HepG2 (cell line): ENCODE results near the gene ZNF865. TPM values are rescaled to one million over a fixed set of nuclear protein-coding genes. Genes with fewer than 3 reads are reported as not detected.

Source experiments
- ATAC-seq: fragments of 200-7000 bp; cut with Tn5 transposase; 3 replicates; pipeline ENCODE4 v1.9.1; 2020; ENCODE audit warnings: mild to moderate bottlenecking, moderate library complexity
- BruUV-seq: library from RNA; stranded (reverse); fragments of 400-500 nt; replicated peaks from 2 replicates; lab custom pipeline; 2021; lab: Mats Ljungman, UMichigan
- CTCF ChIA-PET: fragments of 300-600 bp; formaldehyde crosslinking; extraction: SDS; loops from one replicate; lab custom pipeline; 2021; ENCODE audit warnings: low total read pairs, inconsistent platforms, low intra/inter-chr PET ratio; lab: Yijun Ruan, JAX
- POLR2A ChIA-PET: fragments of 350-600 bp; sonication (Branson Sonifier 250); formaldehyde crosslinking; loops from one replicate; lab custom pipeline; 2020; ENCODE audit warnings: antibody characterized with exemption, inconsistent platforms; lab: Yijun Ruan, JAX
- DNase-seq: peaks from one replicate; pipeline ENCODE4 v3.0.0-alpha.2; 2015; ENCODE audit warnings: low spot score
- FAIRE-seq: peaks from 3 replicates; lab custom pipeline; 2011; peaks lifted over from hg19 to GRCh38; lab: Jason Lieb, UNC
- H2AFZ ChIP-seq: one replicate; pipeline ENCODE4 v1.6.1; 2011; ENCODE audit warnings: low read length, inconsistent platforms
- H3K27ac ChIP-seq: fragments of 300-600 bp; 3 replicates; pipeline ENCODE4 v1.8.0; 2011; ENCODE audit warnings: mixed run types, mild to moderate bottlenecking, mixed read lengths, low read length, inconsistent platforms; ENCODE audit not compliant: insufficient read depth; ENCODE audit errors: extremely low read length
- H3K27me3 ChIP-seq, 2 experiments: fragments of 200-600 bp in 1 of 2; 2 replicates in 1 of 2; 3 replicates in 1 of 2; pipeline versions ENCODE4 v1.6.0 to v1.8.0; 2011; ENCODE audit warnings: low read length in 2 of 2, mild to moderate bottlenecking in 2 of 2, moderate library complexity in 2 of 2, inconsistent platforms in 1 of 2; ENCODE audit not compliant: insufficient read depth in 2 of 2, control insufficient read depth in 1 of 2
- H3K36me3 ChIP-seq, 2 experiments: fragments of 200-600 bp in 1 of 2; replicated peaks in 1 of 2; 2 replicates in 1 of 2; 3 replicates in 1 of 2; pipeline versions ENCODE4 v1.5.1 to v1.8.0; 2011; ENCODE audit warnings: low read length in 2 of 2, inconsistent platforms in 1 of 2; ENCODE audit not compliant: insufficient read depth in 2 of 2, control insufficient read depth in 1 of 2
- H3K4me1 ChIP-seq: 2 replicates; pipeline ENCODE4 v1.5.1; 2012; ENCODE audit warnings: low read length, inconsistent platforms; ENCODE audit not compliant: insufficient read depth
- H3K4me2 ChIP-seq: 2 replicates; pipeline ENCODE4 v1.6.0; 2011; ENCODE audit warnings: low read depth, low read length, inconsistent platforms
- H3K4me3 ChIP-seq, 3 experiments: fragments of 200-600 bp in 1 of 3; sonication (generic), shearing (Covaris generic) in 1 of 3; replicated peaks in 1 of 3; 2 replicates each; pipeline ENCODE4 v1.5.1; 2011 to 2016; ENCODE audit warnings: low read length in 3 of 3, inconsistent platforms in 2 of 3, low read depth in 2 of 3, mild to moderate bottlenecking in 2 of 3, control low read depth in 1 of 3, mixed read lengths in 1 of 3; ENCODE audit not compliant: insufficient read depth in 1 of 3
- H3K79me2 ChIP-seq: one replicate; pipeline ENCODE4 v1.6.1; 2011; ENCODE audit warnings: low read length, inconsistent platforms; ENCODE audit not compliant: insufficient read depth
- H3K9ac ChIP-seq: 2 replicates; pipeline ENCODE4 v1.6.0; 2011; ENCODE audit warnings: mild to moderate bottlenecking, low read depth, low read length, inconsistent platforms; ENCODE audit not compliant: insufficient read depth
- H3K9me3 ChIP-seq: 2 replicates; pipeline ENCODE4 v1.5.1; 2012; ENCODE audit warnings: mild to moderate bottlenecking, low read length
- H4K20me1 ChIP-seq: 2 replicates; pipeline ENCODE4 v1.6.0; 2011; ENCODE audit warnings: inconsistent platforms, mild to moderate bottlenecking, low read length, moderate library complexity; ENCODE audit not compliant: insufficient read depth
- FLYWCH1 ChIP-seq: sonication (generic); formaldehyde crosslinking; IDR thresholded peaks from 2 replicates; pipeline ENCODE4 v1.8.1; 2023; ENCODE audit warnings: mild to moderate bottlenecking, missing genetic modification reagents
- HDAC6 ChIP-seq: fragments of 200-600 bp; sonication (generic); IDR thresholded peaks from 2 replicates; pipeline ENCODE4 v1.7.0; 2017; ENCODE audit warnings: mild to moderate bottlenecking, antibody characterized with exemption, low read length, low read depth
- JUND ChIP-seq: sonication (generic); formaldehyde crosslinking; IDR thresholded peaks from 2 replicates; pipeline ENCODE4 v1.8.0; 2022; ENCODE audit warnings: mild to moderate bottlenecking, missing genetic modification reagents
- KLF15 ChIP-seq: sonication (generic); formaldehyde crosslinking; IDR thresholded peaks from 2 replicates; pipeline ENCODE4 v1.8.1; 2023; ENCODE audit warnings: borderline replicate concordance, mild to moderate bottlenecking, inconsistent platforms, missing genetic modification reagents, mixed read lengths
- MXD1 ChIP-seq: sonication (generic); formaldehyde crosslinking; IDR thresholded peaks from 2 replicates; pipeline ENCODE4 v1.4.0; 2020; ENCODE audit warnings: mild to moderate bottlenecking, missing genetic modification reagents
- PPARG ChIP-seq: conservative IDR thresholded peaks from 2 replicates; pipeline ENCODE4 v1.6.1; 2016; ENCODE audit warnings: missing biosample characterization, missing genetic modification reagents
- REPIN1 ChIP-seq: sonication (generic); formaldehyde crosslinking; IDR thresholded peaks from 2 replicates; pipeline ENCODE4 v1.8.0; 2022; ENCODE audit warnings: missing genetic modification reagents, low read depth, mild to moderate bottlenecking, borderline replicate concordance
- RNF2 ChIP-seq: fragments of 450-650 bp; conservative IDR thresholded peaks from 2 replicates; pipeline ENCODE4 v1.6.1; 2016; ENCODE audit warnings: low read depth
- SP140L ChIP-seq: sonication (generic); formaldehyde crosslinking; IDR thresholded peaks from 2 replicates; pipeline ENCODE4 v1.4.0; 2020; ENCODE audit warnings: missing genetic modification reagents, borderline replicate concordance
- ZKSCAN5 ChIP-seq: sonication (generic); formaldehyde crosslinking; IDR thresholded peaks from 2 replicates; pipeline ENCODE4 v1.5.1; 2020; ENCODE audit warnings: mild to moderate bottlenecking, missing genetic modification reagents
- ZNF543 ChIP-seq: sonication (generic); formaldehyde crosslinking; IDR thresholded peaks from 2 replicates; pipeline ENCODE4 v1.4.0; 2020; ENCODE audit warnings: mild to moderate bottlenecking, missing genetic modification reagents
- ZNF749 ChIP-seq: sonication (generic); formaldehyde crosslinking; IDR thresholded peaks from 2 replicates; pipeline ENCODE4 v1.8.0; 2022; ENCODE audit warnings: mild to moderate bottlenecking, missing genetic modification reagents, moderate library complexity, borderline replicate concordance
- ZNF878 ChIP-seq: sonication (generic); formaldehyde crosslinking; IDR thresholded peaks from 2 replicates; pipeline ENCODE4 v1.8.1; 2023; ENCODE audit warnings: mild to moderate bottlenecking, missing genetic modification reagents, moderate library complexity
- ZZZ3 ChIP-seq: sonication (generic); formaldehyde crosslinking; IDR thresholded peaks from 2 replicates; pipeline ENCODE4 v1.4.0; 2020; ENCODE audit warnings: missing genetic modification reagents, mild to moderate bottlenecking, borderline replicate concordance
- WGBS: methylation state at CpG from one replicate; pipeline ENCODE4 v1.1.6; 2017; ENCODE audit warnings: low lambda C conversion rate; 5-methylcytosine and 5-hydroxymethylcytosine counted together
- in situ Hi-C: cut with HindIII; loops from 2 replicates; pipeline ENCODE4 v1.10.0; 2017; ENCODE audit warnings: low pct_unique_long_range_greater_than_20kb; ENCODE audit not compliant: extremely low pct_ligation_motif_present
- intact Hi-C: fragments of 100-400 bp; cut with micrococcal nuclease; formaldehyde crosslinking; loops from one replicate; pipeline ENCODE4 v1.10.0; 2022; ENCODE audit not compliant: unreplicated experiment
- polyA plus RNA-seq, 8 experiments: library from polyadenylated mRNA; depleted of rRNA in 3 of 8; stranded (reverse) in 7 of 8; unstranded in 1 of 8; fragments of >200 nt; fragmentation: Illumina TruSeq in 4 of 8; extraction: Trizol in 4 of 8; gene quantifications; 2 replicates each; pipeline versions ENCODE4 v1.2.1 to v1.2.3, GENCODE V29; 2011 to 2016; ENCODE audit warnings: low read depth in 4 of 8, missing spikeins in 1 of 8, mixed read lengths in 1 of 8; ENCODE audit not compliant: insufficient read depth in 1 of 8
- total RNA-seq, 5 experiments: library from RNA; depleted of rRNA; stranded (reverse); fragments of >200 nt; fragmentation: Illumina TruSeq; extraction: Trizol; gene quantifications; 2 replicates each; pipeline ENCODE4 v1.2.3, GENCODE V29; 2016; ENCODE audit warnings: low read depth in 1 of 5
- TF ChIP-seq, protein P1 (sequence below): sonication (generic); formaldehyde crosslinking; IDR thresholded peaks from 2 replicates; pipeline ENCODE4 v1.4.0; 2020; ENCODE audit warnings: missing genetic modification reagents, low read depth, mild to moderate bottlenecking, borderline replicate concordance
- TF ChIP-seq, protein P2 (sequence below): sonication (generic); formaldehyde crosslinking; IDR thresholded peaks from 2 replicates; pipeline ENCODE4 v1.4.0; 2020; ENCODE audit warnings: missing genetic modification reagents, borderline replicate concordance
- TF ChIP-seq, protein P3 (sequence below), 2 experiments: sonication (generic) in 1 of 2; formaldehyde crosslinking in 1 of 2; IDR thresholded peaks; 2 replicates each; pipeline versions ENCODE4 v1.4.0 to v1.6.1; 2018 to 2020; ENCODE audit warnings: missing genetic modification reagents in 2 of 2, borderline replicate concordance in 1 of 2, low read depth in 1 of 2, mild to moderate bottlenecking in 1 of 2, missing biosample characterization in 1 of 2

The ZNF865 gene
- total and polyA plus RNA-seq, 2 of the 13 experiments (the other 11 are each of a cell fraction or from before 2014, with no cell fraction given): 0.93 to 1.0 TPM

DNA sequence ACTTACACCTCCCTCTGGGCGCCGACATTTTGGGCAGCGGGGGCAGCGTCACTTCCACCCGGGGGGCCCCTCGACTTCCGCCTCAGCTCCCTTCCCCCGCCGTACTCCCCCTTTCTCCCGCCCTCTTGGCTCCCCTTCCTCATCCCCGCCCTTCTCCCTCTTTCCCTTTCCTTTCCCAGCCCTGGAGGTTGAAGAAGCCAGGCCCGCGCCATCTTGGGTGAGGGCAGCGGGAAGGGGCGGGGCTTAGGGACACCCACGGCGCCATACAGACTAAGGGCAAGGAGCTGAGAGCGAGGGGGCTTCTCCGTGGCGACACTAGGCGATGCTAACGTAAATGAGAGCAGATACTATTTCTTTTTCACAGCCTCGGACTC lies 6.0 kb upstream of the ZNF865 start, which contains the start of gene FIZ1 (continued):
- no peak for TF ChIP-seq MXD1 (CRISPR knock-in tag)
- no peak for TF ChIP-seq ZKSCAN5
- peak; percentile 52; the same call in 1 of the 2 replicates for TF ChIP-seq ZZZ3
- TF ChIP-seq JUND: no peak
- TF ChIP-seq FLYWCH1 (CRISPR knock-in tag): no peak
- peak; percentile 30 for TF ChIP-seq ZNF543 (CRISPR knock-in tag)
- TF ChIP-seq, protein P1, sequence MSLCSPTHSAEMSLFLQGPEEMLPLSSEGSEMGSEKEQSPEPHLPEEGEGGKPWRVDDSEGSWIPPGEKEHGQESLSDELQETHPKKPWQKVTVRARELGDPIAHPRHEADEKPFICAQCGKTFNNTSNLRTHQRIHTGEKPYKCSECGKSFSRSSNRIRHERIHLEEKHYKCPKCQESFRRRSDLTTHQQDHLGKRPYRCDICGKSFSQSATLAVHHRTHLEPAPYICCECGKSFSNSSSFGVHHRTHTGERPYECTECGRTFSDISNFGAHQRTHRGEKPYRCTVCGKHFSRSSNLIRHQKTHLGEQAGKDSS (CRISPR knock-in tag): no peak
- TF ChIP-seq, protein P2, sequence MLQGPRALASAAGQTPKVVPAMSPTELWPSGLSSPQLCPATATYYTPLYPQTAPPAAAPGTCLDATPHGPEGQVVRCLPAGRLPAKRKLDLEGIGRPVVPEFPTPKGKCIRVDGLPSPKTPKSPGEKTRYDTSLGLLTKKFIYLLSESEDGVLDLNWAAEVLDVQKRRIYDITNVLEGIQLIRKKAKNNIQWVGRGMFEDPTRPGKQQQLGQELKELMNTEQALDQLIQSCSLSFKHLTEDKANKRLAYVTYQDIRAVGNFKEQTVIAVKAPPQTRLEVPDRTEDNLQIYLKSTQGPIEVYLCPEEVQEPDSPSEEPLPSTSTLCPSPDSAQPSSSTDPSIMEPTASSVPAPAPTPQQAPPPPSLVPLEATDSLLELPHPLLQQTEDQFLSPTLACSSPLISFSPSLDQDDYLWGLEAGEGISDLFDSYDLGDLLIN (CRISPR knock-in tag): no peak

DNA sequence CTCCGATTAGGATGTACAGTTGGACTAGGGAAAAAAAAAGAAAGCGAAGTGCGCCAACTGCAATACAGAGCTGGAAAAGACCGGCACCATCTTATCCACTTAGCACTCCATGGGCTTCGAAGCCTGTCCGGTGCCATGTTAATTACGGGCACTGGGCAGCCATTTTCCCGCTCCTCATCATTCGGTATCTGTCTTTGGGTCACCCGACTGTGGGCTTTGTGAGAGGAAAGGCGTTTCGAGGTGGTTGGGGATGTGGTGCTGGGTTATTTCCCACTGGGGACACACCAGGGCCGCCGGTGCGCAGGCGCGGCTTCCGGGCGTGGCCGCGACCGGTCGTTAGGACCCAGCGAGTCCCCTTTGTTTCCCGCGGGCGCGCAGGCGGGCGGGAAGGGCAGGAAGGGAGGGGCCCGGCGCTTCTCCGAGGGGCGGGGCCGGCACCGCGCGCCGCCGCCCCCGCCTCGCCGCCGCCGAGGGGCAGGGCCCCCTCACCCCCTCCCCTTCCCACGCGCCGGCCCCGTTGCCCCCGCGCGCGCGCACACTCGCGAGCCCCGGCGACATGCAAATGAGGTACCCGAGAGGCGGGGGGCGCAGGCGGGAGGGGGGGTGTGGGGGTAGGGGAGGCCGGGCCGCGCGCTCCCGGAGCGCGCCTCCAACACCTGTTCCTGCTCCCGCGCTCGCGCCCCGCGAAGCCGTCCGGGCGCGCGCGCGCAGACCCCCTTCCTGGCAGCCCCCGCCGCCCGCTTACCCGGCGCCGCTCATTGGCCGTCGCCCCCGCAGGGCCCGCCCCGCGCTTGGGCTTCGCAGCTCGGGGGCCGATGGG lies 5.4 kb upstream of the ZNF865 start, which contains the start of gene ZNF524:
ZNF524 (plus strand) TSS at position 447 of the 820 bp plus-strand sequence. CDS start 1,825 bp downstream, outside the sequence.
- 0% methylated on average over 10 of the region's 97 CpGs for WGBS
- Histone ChIP-seq H3K27ac (peak within 1 kb of the TSS; percentile 98), H3K9ac (peak within 1 kb of the TSS; percentile 97), H3K36me3 (peaks cover 6 to 24% of the 10 kb centered on the region in 2 experiments; a peak in 4 of 5 replicates), H3K4me1 (peaks cover 42% of the 10 kb centered on the region), H3K27me3 (no peaks in the 10 kb centered on the region; a peak in 1 of 5 replicates), H3K9me3 (no peaks in the 10 kb centered on the region), H3K79me2 (peaks cover 2% of the 10 kb centered on the region), H3K4me2 (peak within 1 kb of the TSS; percentile 88), H2AFZ (peak within 1 kb of the TSS; percentile 98), H4K20me1 (0 out of 2 replicates have a peak, but pooled peaks cover 6% of the 10 kb centered on the region), H3K4me3 (peak within 1 kb of the TSS; percentile 73 to 94 (median 90))
- ATAC-seq: peak; percentile 71
- peak; percentile 85 for DNase-seq
- BruUV-seq: TSS peak; percentile 50
- ChIA-PET POLR2A (interaction anchor here (1.0 to 4.9 kb wide), 25 partner anchors 15 to 482 kb away, joined by 3 to 66 read pairs (median 6); partner anchors contain the start of genes HSPBP1, ISOC2, PPP1R12C and PPP6R1), CTCF (no interaction called here)
- in situ Hi-C loops: no loop called here
- FAIRE-seq: no peak
- intact Hi-C loops: loop anchor here (2.0 to 10.0 kb wide), 3 partner anchors 13 to 45 kb away; partner anchors contain the start of gene ZNF579
- TF ChIP-seq RNF2: 0 out of 2 replicates have a peak, but pooled peaks have one; percentile 18
- no peak; the same call in 1 of the 2 replicates for TF ChIP-seq REPIN1 (CRISPR knock-in tag)
- TF ChIP-seq ZNF878 (CRISPR knock-in tag): no peak
- TF ChIP-seq HDAC6: no peak
- TF ChIP-seq SP140L (CRISPR knock-in tag): no peak
- TF ChIP-seq ZNF749 (CRISPR knock-in tag): no peak
- TF ChIP-seq PPARG (CRISPR knock-in tag): no peak
- TF ChIP-seq KLF15: no peak
- TF ChIP-seq, protein P3, sequence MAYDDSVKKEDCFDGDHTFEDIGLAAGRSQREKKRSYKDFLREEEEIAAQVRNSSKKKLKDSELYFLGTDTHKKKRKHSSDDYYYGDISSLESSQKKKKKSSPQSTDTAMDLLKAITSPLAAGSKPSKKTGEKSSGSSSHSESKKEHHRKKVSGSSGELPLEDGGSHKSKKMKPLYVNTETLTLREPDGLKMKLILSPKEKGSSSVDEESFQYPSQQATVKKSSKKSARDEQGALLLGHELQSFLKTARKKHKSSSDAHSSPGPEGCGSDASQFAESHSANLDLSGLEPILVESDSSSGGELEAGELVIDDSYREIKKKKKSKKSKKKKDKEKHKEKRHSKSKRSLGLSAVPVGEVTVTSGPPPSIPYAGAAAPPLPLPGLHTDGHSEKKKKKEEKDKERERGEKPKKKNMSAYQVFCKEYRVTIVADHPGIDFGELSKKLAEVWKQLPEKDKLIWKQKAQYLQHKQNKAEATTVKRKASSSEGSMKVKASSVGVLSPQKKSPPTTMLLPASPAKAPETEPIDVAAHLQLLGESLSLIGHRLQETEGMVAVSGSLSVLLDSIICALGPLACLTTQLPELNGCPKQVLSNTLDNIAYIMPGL (CRISPR knock-in tag; IDR thresholded peaks at IDR 0.05; ENCODE audit: borderline replicate concordance in 1 of 2, low read depth in 1 of 2): no peak; a peak in 1 of 4 replicates
